H9 (cell line): Measurements from ENCODE around the gene USB1. TPM values are rescaled to one million over a fixed set of nuclear protein-coding genes. Genes with fewer than 3 reads are reported as not detected.

Experiments used
- DNase-seq: peaks from one replicate; pipeline ENCODE4 v3.0.0-alpha.2; 2017
- H2AFZ ChIP-seq: one replicate; pipeline ENCODE4 v1.6.1; 2013; ENCODE audit warnings: mild to moderate bottlenecking, low read length, control low read depth, moderate library complexity
- H2AK5ac ChIP-seq: 2 replicates; pipeline ENCODE4 v1.6.1; 2013; ENCODE audit warnings: low read length, control low read depth, mixed read lengths; ENCODE audit not compliant: insufficient read length
- H2BK120ac ChIP-seq: one replicate; pipeline ENCODE4 v1.6.1; 2013; ENCODE audit warnings: low read depth, mild to moderate bottlenecking, low read length, control low read depth, inconsistent platforms; ENCODE audit not compliant: poor library complexity, severe bottlenecking
- H2BK12ac ChIP-seq: 2 replicates; pipeline ENCODE4 v1.6.1; 2013; ENCODE audit warnings: low read length, control low read depth, mixed read lengths, low read depth; ENCODE audit not compliant: insufficient read length
- H2BK15ac ChIP-seq: 2 replicates; pipeline ENCODE4 v1.6.1; 2013; ENCODE audit warnings: low read depth, low read length, control low read depth
- H2BK20ac ChIP-seq: one replicate; pipeline ENCODE4 v1.6.1; 2013; ENCODE audit warnings: low read depth, mild to moderate bottlenecking, low read length, control low read depth, inconsistent platforms; ENCODE audit not compliant: poor library complexity, severe bottlenecking
- H2BK5ac ChIP-seq: 2 replicates; pipeline ENCODE4 v1.6.1; 2013; ENCODE audit warnings: low read length, control low read depth, mixed read lengths; ENCODE audit not compliant: insufficient read length
- H3K14ac ChIP-seq: 2 replicates; pipeline ENCODE4 v1.6.1; 2013; ENCODE audit warnings: low read length, control low read depth; ENCODE audit not compliant: insufficient read depth
- H3K18ac ChIP-seq: 2 replicates; pipeline ENCODE4 v1.6.1; 2013; ENCODE audit warnings: low read depth, mild to moderate bottlenecking, mixed read lengths, low read length, control low read depth; ENCODE audit not compliant: insufficient read length
- H3K23ac ChIP-seq: 2 replicates; pipeline ENCODE4 v1.6.1; 2013; ENCODE audit warnings: low read length, control low read depth, mixed read lengths, low read depth; ENCODE audit not compliant: insufficient read length
- H3K23me2 ChIP-seq: 2 replicates; pipeline ENCODE4 v1.6.1; 2013; ENCODE audit warnings: low read depth, mild to moderate bottlenecking, mixed read lengths, low read length, control low read depth; ENCODE audit not compliant: insufficient read length, poor library complexity, severe bottlenecking
- H3K27ac ChIP-seq: 2 replicates; pipeline ENCODE4 v1.5.1; 2013; ENCODE audit warnings: low read length, control low read depth, mixed read lengths, low read depth; ENCODE audit not compliant: insufficient read length
- H3K27me3 ChIP-seq: 2 replicates; pipeline ENCODE4 v1.6.1; 2013; ENCODE audit warnings: low read length, control low read depth, inconsistent platforms; ENCODE audit not compliant: insufficient read depth
- H3K4ac ChIP-seq: 2 replicates; pipeline ENCODE4 v1.6.1; 2013; ENCODE audit warnings: low read depth, mild to moderate bottlenecking, control low read depth, inconsistent platforms, low read length, moderate library complexity
- H3K4me1 ChIP-seq: 2 replicates; pipeline ENCODE4 v1.6.1; 2013; ENCODE audit warnings: low read length, control low read depth, inconsistent platforms; ENCODE audit not compliant: insufficient read depth
- H3K4me2 ChIP-seq: 2 replicates; pipeline ENCODE4 v1.6.1; 2013; ENCODE audit warnings: low read length, control low read depth, mixed read lengths; ENCODE audit not compliant: insufficient read length, insufficient read depth
- H3K56ac ChIP-seq: 2 replicates; pipeline ENCODE4 v1.6.1; 2013; ENCODE audit warnings: low read depth, mild to moderate bottlenecking, mixed read lengths, low read length, control low read depth; ENCODE audit not compliant: insufficient read length
- H3K79me1 ChIP-seq: 2 replicates; pipeline ENCODE4 v1.6.1; 2013; ENCODE audit warnings: low read depth, mild to moderate bottlenecking, moderate library complexity, low read length, control low read depth, inconsistent platforms; ENCODE audit not compliant: insufficient read depth, poor library complexity, severe bottlenecking
- H3K79me2 ChIP-seq: 2 replicates; pipeline ENCODE4 v1.6.1; 2013; ENCODE audit warnings: low read length, control low read depth, inconsistent platforms; ENCODE audit not compliant: insufficient read depth
- H3K9ac ChIP-seq: 2 replicates; pipeline ENCODE4 v1.6.1; 2013; ENCODE audit warnings: low read length, control low read depth, mixed read lengths; ENCODE audit not compliant: insufficient read length; ENCODE audit errors: extremely low read depth
- H3K9me3 ChIP-seq: one replicate; pipeline ENCODE4 v1.6.1; 2013; ENCODE audit warnings: low read depth, low read length, inconsistent platforms; ENCODE audit not compliant: control insufficient read depth
- H3T11ph ChIP-seq: one replicate; pipeline ENCODE4 v1.6.1; 2013; ENCODE audit warnings: mild to moderate bottlenecking, low read length, control low read depth, inconsistent platforms
- H4K20me1 ChIP-seq: one replicate; pipeline ENCODE4 v1.6.1; 2013; ENCODE audit not compliant: control insufficient read depth, insufficient read length, insufficient read depth
- H4K5ac ChIP-seq: 2 replicates; pipeline ENCODE4 v1.6.1; 2013; ENCODE audit warnings: low read depth, mild to moderate bottlenecking, mixed read lengths, low read length, control low read depth; ENCODE audit not compliant: insufficient read length
- H4K8ac ChIP-seq: replicated peaks from 2 replicates; pipeline ENCODE4 v1.6.1; 2013; ENCODE audit warnings: low read length, control low read depth, mixed read lengths, low read depth; ENCODE audit not compliant: insufficient read length
- H4K91ac ChIP-seq: 2 replicates; pipeline ENCODE4 v1.6.1; 2013; ENCODE audit warnings: low read depth, mild to moderate bottlenecking, moderate library complexity, mixed read lengths, low read length, control low read depth; ENCODE audit not compliant: insufficient read length
- H3K27ac Mint-ChIP-seq, 3 experiments: 2 replicates in 2 of 3; 3 replicates in 1 of 3; pipeline ENCODE4 v1.8.0; 2020 to 2021; ENCODE audit warnings: mixed read lengths in 3 of 3, mild to moderate bottlenecking in 1 of 3, moderate library complexity in 1 of 3
- H3K27me3 Mint-ChIP-seq: 2 replicates; pipeline ENCODE4 v1.8.0; 2021; ENCODE audit warnings: low read depth, mild to moderate bottlenecking, moderate library complexity, mixed read lengths
- H3K36me3 Mint-ChIP-seq, 3 experiments: 2 replicates in 2 of 3; 3 replicates in 1 of 3; pipeline ENCODE4 v1.8.0; 2020 to 2021; ENCODE audit warnings: low read depth in 3 of 3, mixed read lengths in 3 of 3; ENCODE audit not compliant: insufficient read depth in 1 of 3
- H3K4me1 Mint-ChIP-seq, 2 experiments: 2 replicates each; pipeline ENCODE4 v1.8.0; 2020; ENCODE audit warnings: mixed read lengths in 2 of 2
- H3K4me3 Mint-ChIP-seq, 2 experiments: 2 replicates in 1 of 2; 3 replicates in 1 of 2; pipeline ENCODE4 v1.8.0; 2020 to 2021; ENCODE audit warnings: mild to moderate bottlenecking in 2 of 2, mixed read lengths in 2 of 2, moderate library complexity in 1 of 2
- H3K9me3 Mint-ChIP-seq, 2 experiments: 2 replicates in 1 of 2; 3 replicates in 1 of 2; pipeline ENCODE4 v1.8.0; 2020; ENCODE audit warnings: mild to moderate bottlenecking in 2 of 2, mixed read lengths in 2 of 2, moderate library complexity in 1 of 2
- CTCF ChIP-seq: fragments of 200-600 bp; sonication (generic); conservative IDR thresholded peaks from 3 replicates; pipeline ENCODE4 v1.8.0; 2021; ENCODE audit warnings: antibody characterized with exemption, mild to moderate bottlenecking
- WGBS: extraction: QIAGEN DNeasy Blood & Tissue Kit; methylation state at CpG from one replicate; pipeline ENCODE4 v1.1.7; 2013; ENCODE audit warnings: missing lambda C conversion rate, low lambda C conversion rate, mixed read lengths; ENCODE audit not compliant: insufficient read length; ENCODE audit errors: extremely low coverage; 5-methylcytosine and 5-hydroxymethylcytosine counted together
- total RNA-seq: library from RNA; stranded (reverse); gene quantifications from 2 replicates; pipeline ENCODE4 v1.2.1, GENCODE V29; 2021

Gene USB1
- total RNA-seq, 1 experiment from 2014 or later, result 65.0 TPM

GRCh38 chr16:57956924-57957672 is 44.1 kb upstream of the USB1 start:
- Histone ChIP-seq H2BK120ac (no peak overlapping the region), H3K23ac (no peak overlapping the region), H2BK15ac (no peak overlapping the region), H3K79me1 (no peaks in the 10 kb centered on the region), H3K27ac (no peak overlapping the region), H2BK5ac (no peak overlapping the region), H4K20me1 (no peaks in the 10 kb centered on the region), H3K23me2 (no peaks in the 10 kb centered on the region), H3K9ac (no peak overlapping the region), H3K4me2 (no peak overlapping the region), H3K14ac (no peak overlapping the region; the same call in 1 of the 2 replicates), H4K91ac (no peak overlapping the region), H3K4me1 (no peaks in the 10 kb centered on the region), H3K9me3 (no peaks in the 10 kb centered on the region), H3K18ac (no peak overlapping the region), H2BK20ac (no peak overlapping the region), H4K8ac (no peak overlapping the region), H3K4ac (no peak overlapping the region), H4K5ac (no peak overlapping the region), H3K79me2 (no peaks in the 10 kb centered on the region), H2BK12ac (no peak overlapping the region), H3K27me3 (no peaks in the 10 kb centered on the region), H3K56ac (no peak overlapping the region), H3T11ph (no peak overlapping the region), H2AK5ac (no peak overlapping the region), H2AFZ (no peak overlapping the region)
- no peak for TF ChIP-seq CTCF
- H3K4me1 Mint-ChIP-seq, result peaks cover 16 to 29% of the 10 kb centered on the region in 2 experiments; a peak in 3 of 4 replicates
- no CpG with 5 or more reads among the region's 8 CpGs for WGBS
- no peaks in the 10 kb centered on the region for H3K9me3 Mint-ChIP-seq
- no peak overlapping the region for H3K4me3 Mint-ChIP-seq
- no peaks in the 10 kb centered on the region; the same call in 1 of the 2 replicates for H3K27me3 Mint-ChIP-seq
- no peak overlapping the region for H3K27ac Mint-ChIP-seq
- H3K36me3 Mint-ChIP-seq, result no peaks in the 10 kb centered on the region
- no peak for DNase-seq
